GM18508 (cell line): Measurements from ENCODE around the gene MEIKIN.

Experiments
- ATAC-seq: cut with Tn5 transposase; IDR thresholded peaks from one replicate; pipeline ENCODE4 v1.9.1; 2021; ENCODE audit warnings: moderate number of reproducible peaks; ENCODE audit not compliant: insufficient read depth, unreplicated experiment

MEIKIN gene

GRCh38 chr5:131818001-131818724 is 127.3 kb downstream of the MEIKIN start:
- no peak for ATAC-seq

GRCh38 chr5:131814990-131815389 is 130.5 kb downstream of the MEIKIN start:
- no peak for ATAC-seq

- ATAC-seq: no peak
These were observed 132.9 kb downstream of the MEIKIN start for GRCh38 chr5:131812371-131813160.

- ATAC-seq: no peak
These were observed 134.8 kb downstream of the MEIKIN start for GRCh38 chr5:131810510-131811249.

GRCh38 chr5:131796793-131797693 is 148.4 kb downstream of the MEIKIN start, which contains the start of gene FNIP1:
Gene FNIP1, minus strand, starts transcription at chr5:131797017. Its CDS starts 96 bp downstream, at chr5:131796921.
- ATAC-seq: peak; percentile 82

GRCh38 chr5:131795879-131796792 is 149.3 kb downstream of the MEIKIN start:
- peak; percentile 11 for ATAC-seq

- no peak for ATAC-seq
These were observed 150.2 kb downstream of the MEIKIN start for GRCh38 chr5:131795228-131795627.

- no peak for ATAC-seq
These were observed 150.9 kb downstream of the MEIKIN start for GRCh38 chr5:131794586-131794985.

- ATAC-seq: no peak
These were observed 152.6 kb downstream of the MEIKIN start for GRCh38 chr5:131792896-131793295.

GRCh38 chr5:131791866-131792265 is 153.6 kb downstream of the MEIKIN start:
- ATAC-seq: no peak

- no peak for ATAC-seq
These were observed 154.9 kb downstream of the MEIKIN start for GRCh38 chr5:131790550-131790949.

GRCh38 chr5:131789765-131790164 is 155.7 kb downstream of the MEIKIN start:
- ATAC-seq: no peak

- no peak for ATAC-seq
These were observed 157.7 kb downstream of the MEIKIN start for GRCh38 chr5:131787736-131788135.

GRCh38 chr5:131786900-131787692 is 158.4 kb downstream of the MEIKIN start:
- ATAC-seq: no peak

- ATAC-seq: no peak
These were observed 159.4 kb downstream of the MEIKIN start for GRCh38 chr5:131786036-131786435.

GRCh38 chr5:131783874-131784273 is 161.6 kb downstream of the MEIKIN start:
- no peak for ATAC-seq

- no peak for ATAC-seq
These were observed 162.1 kb downstream of the MEIKIN start for GRCh38 chr5:131783357-131783756.

- no peak for ATAC-seq
These were observed 162.7 kb downstream of the MEIKIN start for GRCh38 chr5:131782717-131783116.
